Measurements from ENCODE around the gene C1QTNF9.

Gene C1QTNF9

DNA sequence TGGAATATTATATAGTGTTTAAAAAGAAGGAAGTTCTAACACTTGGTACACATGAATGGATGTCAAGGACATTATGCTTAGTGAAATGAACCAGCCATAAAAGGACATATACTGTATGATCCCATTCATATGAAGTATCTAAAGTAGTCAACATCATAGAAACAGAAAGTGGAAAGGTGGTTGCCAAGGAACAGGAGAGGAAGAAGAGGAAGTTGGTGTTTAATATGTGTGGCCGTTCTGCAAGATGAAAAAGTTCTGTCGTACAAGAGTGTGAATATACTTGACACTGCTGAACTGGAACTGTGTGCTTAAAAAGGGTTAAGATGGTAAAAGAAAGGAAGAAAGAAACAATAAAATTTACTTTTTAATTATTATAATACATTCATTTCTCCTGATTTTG, 33.1 kb upstream of the C1QTNF9 start:
- DNase-seq (ENCODE audit: extremely low read depth, low read depth): no peak
- TF ChIP-seq, protein P1, sequence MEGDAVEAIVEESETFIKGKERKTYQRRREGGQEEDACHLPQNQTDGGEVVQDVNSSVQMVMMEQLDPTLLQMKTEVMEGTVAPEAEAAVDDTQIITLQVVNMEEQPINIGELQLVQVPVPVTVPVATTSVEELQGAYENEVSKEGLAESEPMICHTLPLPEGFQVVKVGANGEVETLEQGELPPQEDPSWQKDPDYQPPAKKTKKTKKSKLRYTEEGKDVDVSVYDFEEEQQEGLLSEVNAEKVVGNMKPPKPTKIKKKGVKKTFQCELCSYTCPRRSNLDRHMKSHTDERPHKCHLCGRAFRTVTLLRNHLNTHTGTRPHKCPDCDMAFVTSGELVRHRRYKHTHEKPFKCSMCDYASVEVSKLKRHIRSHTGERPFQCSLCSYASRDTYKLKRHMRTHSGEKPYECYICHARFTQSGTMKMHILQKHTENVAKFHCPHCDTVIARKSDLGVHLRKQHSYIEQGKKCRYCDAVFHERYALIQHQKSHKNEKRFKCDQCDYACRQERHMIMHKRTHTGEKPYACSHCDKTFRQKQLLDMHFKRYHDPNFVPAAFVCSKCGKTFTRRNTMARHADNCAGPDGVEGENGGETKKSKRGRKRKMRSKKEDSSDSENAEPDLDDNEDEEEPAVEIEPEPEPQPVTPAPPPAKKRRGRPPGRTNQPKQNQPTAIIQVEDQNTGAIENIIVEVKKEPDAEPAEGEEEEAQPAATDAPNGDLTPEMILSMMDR (IDR thresholded peaks at IDR 0.05; ENCODE audit: low read depth, low read length): no peak

DNA sequence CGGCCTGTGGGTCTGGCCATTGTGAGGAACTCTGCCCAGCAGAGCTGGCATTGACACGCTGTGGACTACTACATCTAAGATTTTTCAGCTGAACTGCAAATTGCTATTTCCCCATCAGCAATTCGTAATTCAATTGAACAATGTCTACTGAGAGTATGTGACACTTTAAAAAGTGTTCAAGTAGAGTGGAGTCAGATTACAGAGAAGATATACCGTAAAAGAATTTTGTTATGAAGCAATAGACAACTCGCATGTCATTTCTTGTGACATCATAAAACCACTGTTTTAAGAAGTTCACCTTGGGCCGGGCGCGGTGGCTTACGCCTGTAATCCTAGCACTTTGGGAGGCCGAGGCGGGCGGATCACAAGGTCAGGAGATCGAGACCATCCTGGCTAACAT, 32.5 kb upstream of the C1QTNF9 start:
- TF ChIP-seq, protein P1 (IDR thresholded peaks at IDR 0.05; ENCODE audit: low read depth, low read length): no peak
- DNase-seq (ENCODE audit: extremely low read depth, low read depth): no peak

DNA sequence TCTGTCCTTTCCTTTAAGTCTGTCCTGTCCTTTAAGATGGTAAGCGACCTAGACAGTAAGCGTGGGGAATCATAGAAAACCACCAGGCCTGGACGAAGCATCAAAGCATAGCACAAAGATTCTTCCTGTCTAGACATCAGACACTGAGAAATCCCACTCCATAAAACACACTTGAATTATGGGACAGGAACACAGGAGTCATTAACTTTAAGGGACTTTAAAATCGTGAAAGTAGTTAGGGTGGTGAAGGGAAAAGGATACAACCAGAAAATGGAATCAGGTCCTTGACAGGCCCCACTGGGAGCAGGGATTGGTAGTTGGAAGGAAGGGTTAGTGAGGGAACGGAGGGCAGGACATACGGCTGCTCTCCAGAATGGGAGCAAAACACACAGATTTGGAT, 31.6 kb upstream of the C1QTNF9 start:
- no peak for DNase-seq (ENCODE audit: extremely low read depth, low read depth)
- TF ChIP-seq, protein P1 (IDR thresholded peaks at IDR 0.05; ENCODE audit: low read depth, low read length): no peak

DNA sequence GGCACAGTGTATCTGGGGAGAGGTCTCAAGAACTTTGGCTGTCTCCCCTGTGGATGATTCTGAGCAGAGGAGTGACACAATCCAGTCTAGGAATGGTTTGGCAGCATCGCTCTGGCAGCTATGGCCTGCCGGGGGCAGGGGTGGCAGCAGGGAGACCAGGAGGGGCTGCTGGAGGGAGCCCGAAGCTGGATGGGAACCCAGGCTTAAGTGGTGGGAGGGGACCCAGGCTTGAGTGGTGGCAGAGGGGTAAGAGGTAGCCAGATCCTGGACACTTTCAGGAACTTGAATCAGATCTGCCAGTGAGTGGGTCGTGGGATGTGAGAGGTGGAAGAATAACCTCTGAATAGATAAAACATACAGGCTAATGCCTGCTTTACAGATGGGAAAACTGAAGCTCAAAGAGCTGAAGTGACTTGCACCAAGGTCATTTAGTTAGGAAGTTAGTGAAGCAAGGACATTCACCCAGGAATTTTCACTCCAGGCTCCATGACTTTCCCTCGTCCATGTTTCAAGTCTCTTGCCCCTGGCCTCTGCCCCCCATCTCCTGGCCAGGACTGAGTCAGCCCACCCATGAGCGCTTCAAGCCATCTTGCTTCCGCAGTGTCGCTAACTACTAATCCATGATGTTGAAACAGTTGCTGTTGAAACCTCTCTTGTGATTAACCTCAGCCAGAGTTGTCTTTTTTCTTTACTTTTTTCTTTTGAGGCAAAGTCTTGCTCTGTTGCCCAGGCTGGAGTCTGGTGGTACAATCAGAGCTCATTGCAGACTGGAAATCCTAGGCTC, 29.9 kb upstream of the C1QTNF9 start:
- DNase-seq (ENCODE audit: extremely low read depth, low read depth): no peak
- TF ChIP-seq, protein P1 (IDR thresholded peaks at IDR 0.05; ENCODE audit: low read depth, low read length): no peak

DNA sequence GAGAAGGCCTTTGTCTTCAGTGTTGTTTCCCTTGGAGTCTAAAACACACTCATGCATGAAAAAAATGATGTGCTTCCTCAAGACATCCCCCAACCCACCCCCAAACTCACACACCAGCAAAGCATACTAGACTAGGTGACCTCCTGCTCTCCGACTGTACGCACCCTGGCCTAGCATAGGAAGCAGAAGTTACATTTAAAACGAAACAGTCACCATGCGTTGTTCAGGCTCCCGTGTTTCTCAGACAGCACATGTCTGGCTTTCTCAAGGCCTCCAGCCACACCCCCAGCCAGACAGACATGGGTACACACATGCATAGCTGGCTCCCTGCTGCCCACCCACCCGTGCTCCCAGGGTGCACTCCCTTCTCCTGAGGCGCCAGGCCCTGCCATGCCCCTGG, 28.7 kb upstream of the C1QTNF9 start:
- TF ChIP-seq, protein P1 (IDR thresholded peaks at IDR 0.05; ENCODE audit: low read depth, low read length): no peak
- no peak for DNase-seq (ENCODE audit: extremely low read depth, low read depth)

DNA sequence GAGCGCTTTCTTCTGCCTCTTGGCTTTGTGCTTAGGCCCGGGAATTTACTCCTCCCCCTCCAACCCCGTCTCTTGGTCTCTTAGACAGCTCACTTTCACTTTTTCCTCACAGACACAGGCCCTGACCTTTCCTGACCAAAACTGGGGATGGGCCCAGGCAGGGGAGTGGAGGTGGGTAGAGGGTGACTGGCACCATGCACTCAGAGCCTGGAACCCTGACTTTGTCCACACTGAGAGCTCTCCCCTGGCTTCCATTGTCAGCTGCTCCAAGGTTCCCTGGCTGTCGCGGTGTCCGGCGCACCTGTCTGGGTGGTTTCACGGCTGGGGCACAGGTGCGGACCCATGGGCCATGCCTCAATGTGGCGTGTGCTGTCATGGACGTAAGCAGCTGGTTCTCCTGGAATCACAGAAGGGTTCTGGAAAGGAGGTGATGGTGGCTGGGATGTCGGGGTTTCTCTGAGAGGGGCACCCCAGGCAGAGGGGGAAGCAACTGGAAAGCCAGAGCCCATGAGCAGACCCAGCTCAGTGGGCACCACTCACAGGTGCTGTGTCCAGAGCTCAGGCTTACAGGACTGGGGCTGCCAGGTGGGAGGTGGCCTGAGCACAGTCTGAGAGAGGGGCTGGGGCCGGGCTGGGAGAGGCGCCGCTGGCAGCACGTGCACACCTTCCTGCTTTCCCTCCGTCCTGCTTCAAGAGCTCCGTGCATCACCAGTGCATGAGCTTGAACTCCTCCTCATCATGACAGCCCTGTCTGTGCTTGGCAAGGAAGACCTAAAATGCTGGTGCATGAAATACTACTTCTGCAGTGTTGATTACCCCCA, 28.0 kb upstream of the C1QTNF9 start:
- TF ChIP-seq, protein P1 (IDR thresholded peaks at IDR 0.05; ENCODE audit: low read depth, low read length): no peak
- DNase-seq (ENCODE audit: extremely low read depth, low read depth): no peak

DNA sequence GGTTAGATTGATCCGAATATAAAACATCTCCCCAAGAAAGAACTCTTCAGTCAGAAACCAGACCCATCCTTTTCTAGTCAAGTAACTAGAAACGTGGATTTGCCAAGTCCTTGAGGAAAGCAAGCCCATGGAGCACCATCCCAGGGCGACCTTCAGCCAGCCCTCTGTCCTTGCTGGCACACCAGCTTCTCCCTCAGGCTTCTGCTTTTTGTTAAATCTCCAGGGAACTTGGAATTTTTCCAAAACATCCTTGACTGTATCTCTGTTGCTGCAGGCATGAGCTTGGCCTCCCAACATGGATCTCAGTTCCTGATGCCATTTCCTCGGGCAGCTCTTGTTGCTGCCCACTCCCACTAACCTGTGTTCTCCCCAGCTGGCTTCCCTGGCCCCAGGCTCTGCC, 27.1 kb upstream of the C1QTNF9 start:
- TF ChIP-seq, protein P1 (IDR thresholded peaks at IDR 0.05; ENCODE audit: low read depth, low read length): no peak
- DNase-seq (ENCODE audit: extremely low read depth, low read depth): no peak

All from AG09319 (cell line).